ENCODE results near the gene ALDH9A1. TPM values are rescaled to one million over a fixed set of nuclear protein-coding genes. Genes with fewer than 3 reads are reported as not detected.

ALDH9A1 gene
- total and polyA plus RNA-seq, 7 donors = 30.4 to 69.3 (median 40.9) TPM

DNA sequence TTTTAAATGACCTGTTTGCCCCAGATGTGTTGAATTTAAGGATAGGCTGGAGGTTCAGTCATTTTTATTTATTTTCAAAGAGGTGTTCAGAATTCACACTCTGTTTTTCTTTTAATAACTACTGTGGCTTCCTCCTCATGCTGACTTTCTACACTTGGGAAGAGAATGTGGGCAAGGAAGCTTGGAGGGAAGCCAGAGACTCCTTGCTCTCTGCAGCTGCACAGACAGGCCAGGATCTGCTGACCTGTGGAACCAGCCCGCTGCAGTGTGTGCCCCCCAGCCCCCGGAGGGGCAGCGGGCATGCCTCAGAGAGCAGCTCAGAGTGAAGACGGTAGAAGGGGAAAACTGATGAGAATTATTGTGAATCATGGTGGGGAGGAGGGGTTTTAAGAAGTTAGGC is 50.4 kb downstream of the ALDH9A1 start:
- intact Hi-C loops (cut with DNase I) = no loop called here
- Histone ChIP-seq H3K27me3 (ENCODE audit: insufficient read depth in 3 of 3, low read length in 2 of 3) (no peaks in the 10 kb centered on the region), H3K4me1 (peaks cover 15% of the 10 kb centered on the region), H3K36me3 (ENCODE audit: insufficient read depth in 1 of 2, low read depth in 1 of 2) (peaks cover 5 to 36% of the 10 kb centered on the region in 2 donors), H3K4me3 (no peak overlapping the region), H3K27ac (no peak overlapping the region), H3K9me3 (no peaks in the 10 kb centered on the region)
- ATAC-seq (no peak), DNase-seq (no peak)
- 81 to 82% (median 81%) methylated on average over 4 of the region's 4 CpGs for WGBS, 3 donors
- TF ChIP-seq, protein P1, sequence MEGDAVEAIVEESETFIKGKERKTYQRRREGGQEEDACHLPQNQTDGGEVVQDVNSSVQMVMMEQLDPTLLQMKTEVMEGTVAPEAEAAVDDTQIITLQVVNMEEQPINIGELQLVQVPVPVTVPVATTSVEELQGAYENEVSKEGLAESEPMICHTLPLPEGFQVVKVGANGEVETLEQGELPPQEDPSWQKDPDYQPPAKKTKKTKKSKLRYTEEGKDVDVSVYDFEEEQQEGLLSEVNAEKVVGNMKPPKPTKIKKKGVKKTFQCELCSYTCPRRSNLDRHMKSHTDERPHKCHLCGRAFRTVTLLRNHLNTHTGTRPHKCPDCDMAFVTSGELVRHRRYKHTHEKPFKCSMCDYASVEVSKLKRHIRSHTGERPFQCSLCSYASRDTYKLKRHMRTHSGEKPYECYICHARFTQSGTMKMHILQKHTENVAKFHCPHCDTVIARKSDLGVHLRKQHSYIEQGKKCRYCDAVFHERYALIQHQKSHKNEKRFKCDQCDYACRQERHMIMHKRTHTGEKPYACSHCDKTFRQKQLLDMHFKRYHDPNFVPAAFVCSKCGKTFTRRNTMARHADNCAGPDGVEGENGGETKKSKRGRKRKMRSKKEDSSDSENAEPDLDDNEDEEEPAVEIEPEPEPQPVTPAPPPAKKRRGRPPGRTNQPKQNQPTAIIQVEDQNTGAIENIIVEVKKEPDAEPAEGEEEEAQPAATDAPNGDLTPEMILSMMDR (IDR thresholded peaks at IDR 0.05) = no peak

DNA sequence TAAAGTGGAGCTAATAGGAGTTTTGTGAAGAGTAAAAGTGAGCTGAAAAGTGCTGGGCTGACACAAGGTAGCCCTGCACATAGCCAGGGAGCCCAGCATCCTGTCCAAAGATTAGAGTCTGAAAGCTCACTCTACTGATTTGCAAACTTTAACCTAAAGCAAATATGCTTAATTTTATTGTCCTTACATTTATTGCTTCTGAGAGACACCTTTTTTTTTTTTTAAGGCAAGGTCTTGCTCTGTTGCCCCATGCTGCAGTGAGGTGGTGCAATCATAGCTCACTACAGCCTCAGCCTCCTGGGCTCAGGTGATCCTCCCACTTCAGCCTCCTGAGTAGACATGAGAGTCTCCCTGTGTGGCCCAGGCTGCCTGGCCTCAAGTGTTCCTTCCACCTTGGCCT is 50.8 kb downstream of the ALDH9A1 start:
- H3K4me1 ChIP-seq = peaks cover 20% of the 10 kb centered on the region
- intact Hi-C loops (cut with DNase I) = no loop called here
- no peaks in the 10 kb centered on the region for H3K9me3 ChIP-seq
- ATAC-seq = no peak
- TF ChIP-seq, protein P1 (IDR thresholded peaks at IDR 0.05) = no peak
- no peaks in the 10 kb centered on the region for H3K27me3 ChIP-seq (ENCODE audit: insufficient read depth in 3 of 3, low read length in 2 of 3)
- DNase-seq = no peak
- no peak overlapping the region for H3K27ac ChIP-seq
- H3K4me3 ChIP-seq = no peak overlapping the region
- H3K36me3 ChIP-seq (ENCODE audit: insufficient read depth in 1 of 2, low read depth in 1 of 2) = peaks cover 5 to 31% of the 10 kb centered on the region in 2 donors

DNA sequence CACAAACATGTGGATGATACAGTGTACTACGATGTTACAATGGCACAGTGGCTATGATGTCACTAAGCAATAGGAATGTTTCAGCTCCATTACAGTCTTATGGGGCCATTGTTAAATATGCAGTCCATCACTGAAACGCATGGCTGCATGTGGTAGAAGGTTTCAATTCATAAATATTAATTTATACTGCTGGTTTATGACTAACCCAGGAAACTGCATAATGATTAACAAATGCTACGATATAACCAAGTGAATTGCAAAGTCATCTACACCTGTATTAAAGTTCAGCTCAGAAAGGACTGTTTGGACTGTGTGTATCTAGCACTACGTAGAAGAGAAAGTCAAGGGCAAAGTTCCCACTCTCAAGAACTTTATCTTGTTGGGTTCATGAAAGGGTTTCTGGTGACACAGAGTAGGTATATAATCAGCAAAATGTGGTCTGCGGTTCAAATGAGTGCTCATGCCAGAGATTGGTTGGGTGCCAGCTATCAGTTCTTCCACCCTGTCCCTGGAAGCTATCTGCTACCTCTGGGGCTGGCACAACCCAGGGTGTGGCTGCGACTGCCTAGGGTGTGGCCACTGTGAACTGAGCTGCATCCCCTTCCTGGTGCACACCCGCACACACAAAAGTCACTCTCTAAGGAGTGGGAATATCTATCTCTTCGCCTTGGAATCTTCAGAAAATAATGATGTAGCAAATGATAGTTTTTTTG is 52.6 kb downstream of the ALDH9A1 start:
- Histone ChIP-seq H3K4me1 (peaks cover 37% of the 10 kb centered on the region), H3K4me3 (no peak overlapping the region), H3K9me3 (no peaks in the 10 kb centered on the region), H3K27ac (no peak overlapping the region), H3K36me3 (ENCODE audit: insufficient read depth in 1 of 2, low read depth in 1 of 2) (peaks cover 5 to 14% of the 10 kb centered on the region in 2 donors), H3K27me3 (ENCODE audit: insufficient read depth in 3 of 3, low read length in 2 of 3) (no peaks in the 10 kb centered on the region)
- ATAC-seq = peak; percentile 36 to 51 (median 46)
- intact Hi-C loops (cut with DNase I) = no loop called here
- TF ChIP-seq, protein P1 (IDR thresholded peaks at IDR 0.05) = no peak
- WGBS, 3 donors = 59 to 76% (median 60%) methylated on average over 8 of the region's 8 CpGs
- no peak for DNase-seq

DNA sequence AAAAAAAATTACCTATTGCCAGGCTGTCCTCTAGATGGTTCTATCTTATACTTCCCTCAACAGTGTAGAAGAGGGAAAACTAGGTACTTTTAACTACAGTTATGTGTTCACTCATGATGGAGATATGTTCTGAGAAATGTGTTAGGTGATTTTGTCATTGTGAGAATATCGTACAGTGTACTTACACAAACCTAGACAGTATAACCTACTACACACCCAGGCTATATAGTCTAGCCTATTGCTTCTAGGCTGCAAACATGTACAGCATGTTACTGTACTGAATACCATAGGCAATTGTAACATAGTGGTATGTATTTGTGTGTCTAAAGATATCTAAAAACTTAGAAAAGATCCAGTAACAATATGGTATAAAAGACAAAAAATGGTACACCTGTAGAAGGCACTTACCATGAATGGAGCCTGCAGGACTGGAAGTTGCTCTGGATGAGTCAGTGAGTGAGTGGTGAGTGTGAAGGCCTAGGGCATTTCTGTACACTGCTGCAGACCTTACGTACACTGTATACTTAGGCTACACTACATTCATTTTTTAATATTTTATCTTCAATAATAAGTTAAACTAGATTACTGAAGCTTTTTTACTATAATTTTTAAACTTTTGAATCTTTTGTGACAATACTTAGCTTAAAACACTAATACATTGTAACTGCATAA is 54.2 kb downstream of the ALDH9A1 start:
- WGBS, 3 donors = 64 to 90% (median 74%) methylated on average over 2 of the region's 2 CpGs
- DNase-seq = no peak
- no peak for ATAC-seq
- H3K27me3 ChIP-seq (ENCODE audit: insufficient read depth in 3 of 3, low read length in 2 of 3) = no peaks in the 10 kb centered on the region
- intact Hi-C loops (cut with DNase I) = no loop called here
- H3K4me1 ChIP-seq = peaks cover 50% of the 10 kb centered on the region
- H3K9me3 ChIP-seq = no peaks in the 10 kb centered on the region
- H3K4me3 ChIP-seq = no peak overlapping the region
- H3K27ac ChIP-seq = no peak overlapping the region
- TF ChIP-seq, protein P1 (IDR thresholded peaks at IDR 0.05) = no peak
- peaks cover 5 to 20% of the 10 kb centered on the region in 2 donors for H3K36me3 ChIP-seq (ENCODE audit: insufficient read depth in 1 of 2, low read depth in 1 of 2)

All from psoas muscle (tissue), 8 donors.